IMR-90 (cell line): ENCODE measurements around the gene MALT1.

Source experiments
- BHLHE40 ChIP-seq: fragments of 150-350 bp; IDR thresholded peaks from 2 replicates; pipeline ENCODE4 v1.6.1; 2016; ENCODE audit warnings: mild to moderate bottlenecking, low read depth, low read length
- CEBPB ChIP-seq: IDR thresholded peaks from 2 replicates; pipeline ENCODE4 v1.6.1; 2012; ENCODE audit warnings: low read depth, low read length, improper control_type of control experiment
- CHD1 ChIP-seq: IDR thresholded peaks from 2 replicates; pipeline ENCODE4 v1.6.1; 2012; ENCODE audit warnings: low read depth, low read length, improper control_type of control experiment
- CTCF ChIP-seq: conservative IDR thresholded peaks from 2 replicates; pipeline ENCODE4 v1.5.1; 2012; ENCODE audit warnings: mild to moderate bottlenecking, low read depth, low read length, improper control_type of control experiment
- MAFK ChIP-seq: IDR thresholded peaks from 2 replicates; pipeline ENCODE4 v1.6.1; 2012; ENCODE audit warnings: low read depth, low read length, improper control_type of control experiment
- MAZ ChIP-seq: IDR thresholded peaks from 2 replicates; pipeline ENCODE4 v1.6.1; 2012; ENCODE audit warnings: low read depth, mild to moderate bottlenecking, low read length, improper control_type of control experiment, moderate library complexity, borderline replicate concordance
- POLR2A ChIP-seq: IDR thresholded peaks from 2 replicates; pipeline ENCODE4 v1.6.1; 2012; ENCODE audit warnings: mild to moderate bottlenecking, low read depth, low read length
- RAD21 ChIP-seq: IDR thresholded peaks from 2 replicates; pipeline ENCODE4 v1.6.1; 2012; ENCODE audit warnings: low read length, improper control_type of control experiment
- RCOR1 ChIP-seq: IDR thresholded peaks from 2 replicates; pipeline ENCODE4 v1.6.1; 2012; ENCODE audit warnings: mild to moderate bottlenecking, low read length, improper control_type of control experiment; ENCODE audit not compliant: insufficient replicate concordance
- RFX5 ChIP-seq: IDR thresholded peaks from 2 replicates; pipeline ENCODE4 v1.8.0; 2012; ENCODE audit warnings: low read depth, mild to moderate bottlenecking, low read length, moderate library complexity
- SMC3 ChIP-seq: fragments of 150-350 bp; IDR thresholded peaks from 2 replicates; pipeline ENCODE4 v1.6.1; 2016; ENCODE audit warnings: low read depth, mild to moderate bottlenecking, antibody characterized with exemption, low read length, moderate library complexity
- USF2 ChIP-seq: fragments of 150-350 bp; IDR thresholded peaks from 2 replicates; pipeline ENCODE4 v1.6.1; 2017; ENCODE audit warnings: mild to moderate bottlenecking, antibody characterized with exemption, low read length, low read depth
- TF ChIP-seq, protein P1 (sequence below): fragments of 150-350 bp; IDR thresholded peaks from 2 replicates; pipeline ENCODE4 v1.6.1; 2016; ENCODE audit warnings: low read depth, mild to moderate bottlenecking, low read length, moderate library complexity, borderline replicate concordance

- TF ChIP-seq CTCF, result no peak
- TF ChIP-seq RAD21, result no peak
- no peak for TF ChIP-seq CHD1
- TF ChIP-seq POLR2A, result no peak
- TF ChIP-seq RCOR1, result no peak
- TF ChIP-seq SMC3, result no peak
- no peak for TF ChIP-seq CEBPB
- no peak for TF ChIP-seq BHLHE40
- no peak for TF ChIP-seq MAFK
- no peak for TF ChIP-seq MAZ
- TF ChIP-seq USF2, result no peak
- TF ChIP-seq, protein P1, sequence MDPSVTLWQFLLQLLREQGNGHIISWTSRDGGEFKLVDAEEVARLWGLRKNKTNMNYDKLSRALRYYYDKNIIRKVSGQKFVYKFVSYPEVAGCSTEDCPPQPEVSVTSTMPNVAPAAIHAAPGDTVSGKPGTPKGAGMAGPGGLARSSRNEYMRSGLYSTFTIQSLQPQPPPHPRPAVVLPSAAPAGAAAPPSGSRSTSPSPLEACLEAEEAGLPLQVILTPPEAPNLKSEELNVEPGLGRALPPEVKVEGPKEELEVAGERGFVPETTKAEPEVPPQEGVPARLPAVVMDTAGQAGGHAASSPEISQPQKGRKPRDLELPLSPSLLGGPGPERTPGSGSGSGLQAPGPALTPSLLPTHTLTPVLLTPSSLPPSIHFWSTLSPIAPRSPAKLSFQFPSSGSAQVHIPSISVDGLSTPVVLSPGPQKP, result no peak
- no peak for TF ChIP-seq RFX5
Observed at GRCh38 chr18:58730618-58731017, 59.4 kb downstream of the MALT1 start.
